Spleen (tissue), 7 donors: ENCODE data around the gene UCK1.

Experiments used
- POLR2A ChIP-seq, 3 donors: fragments of 450-650 bp; IDR thresholded peaks; one replicate each; pipeline ENCODE4 v1.5.1; 2017; ENCODE audit warnings: antibody characterized with exemption in 3 of 3, mild to moderate bottlenecking in 1 of 3
- TF ChIP-seq, protein P1 (sequence below), 11 experiments: fragments of 200-600 bp in 7 of 11; fragments of 450-650 bp in 4 of 11; sonication (generic) in 4 of 11; IDR thresholded peaks in 8 of 11; conservative IDR thresholded peaks in 3 of 11; 1 replicate in 7 of 11; 2 replicates in 4 of 11; pipeline versions ENCODE4 v1.4.0 to v1.8.0; 2016 to 2021; ENCODE audit warnings: antibody characterized with exemption in 11 of 11, inconsistent platforms in 4 of 11, mild to moderate bottlenecking in 1 of 11
- donor health status: DM: no; HTN: no; CAD: no; lungs with moderate emphysema.
- donor health status: DM: no; HTN: no; CAD: no.
- donor health status: DM: no; HTN: no; CAD: no.

DNA sequence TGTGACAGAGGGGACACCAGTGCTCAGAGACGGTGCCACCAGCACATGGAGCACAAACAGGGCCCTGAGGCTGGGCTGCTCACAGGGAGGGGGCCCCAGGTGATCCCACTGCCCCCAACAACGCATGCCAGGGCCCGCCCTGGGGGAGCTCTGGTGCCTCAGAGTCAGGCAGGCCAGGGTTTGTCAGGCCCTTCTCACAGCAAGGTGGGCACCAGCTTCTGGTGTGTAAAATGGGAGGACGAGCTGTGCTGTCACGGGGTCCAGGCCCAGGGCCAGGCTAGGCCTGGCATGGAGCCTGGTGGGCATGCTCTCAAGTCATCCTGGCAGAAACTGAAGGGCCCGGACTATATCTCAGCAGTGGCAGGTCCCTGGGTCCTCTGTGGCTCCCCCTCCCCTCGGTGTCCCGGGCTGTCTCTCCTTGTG, 48.7 kb upstream of the UCK1 start:
- TF ChIP-seq, protein P1, sequence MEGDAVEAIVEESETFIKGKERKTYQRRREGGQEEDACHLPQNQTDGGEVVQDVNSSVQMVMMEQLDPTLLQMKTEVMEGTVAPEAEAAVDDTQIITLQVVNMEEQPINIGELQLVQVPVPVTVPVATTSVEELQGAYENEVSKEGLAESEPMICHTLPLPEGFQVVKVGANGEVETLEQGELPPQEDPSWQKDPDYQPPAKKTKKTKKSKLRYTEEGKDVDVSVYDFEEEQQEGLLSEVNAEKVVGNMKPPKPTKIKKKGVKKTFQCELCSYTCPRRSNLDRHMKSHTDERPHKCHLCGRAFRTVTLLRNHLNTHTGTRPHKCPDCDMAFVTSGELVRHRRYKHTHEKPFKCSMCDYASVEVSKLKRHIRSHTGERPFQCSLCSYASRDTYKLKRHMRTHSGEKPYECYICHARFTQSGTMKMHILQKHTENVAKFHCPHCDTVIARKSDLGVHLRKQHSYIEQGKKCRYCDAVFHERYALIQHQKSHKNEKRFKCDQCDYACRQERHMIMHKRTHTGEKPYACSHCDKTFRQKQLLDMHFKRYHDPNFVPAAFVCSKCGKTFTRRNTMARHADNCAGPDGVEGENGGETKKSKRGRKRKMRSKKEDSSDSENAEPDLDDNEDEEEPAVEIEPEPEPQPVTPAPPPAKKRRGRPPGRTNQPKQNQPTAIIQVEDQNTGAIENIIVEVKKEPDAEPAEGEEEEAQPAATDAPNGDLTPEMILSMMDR (IDR thresholded peaks at IDR 0.05 in 8 of 11, conservative IDR thresholded peaks at IDR 0.05 in 3 of 11) = no peak
- no peak for TF ChIP-seq POLR2A (IDR thresholded peaks at IDR 0.05)
